Measurements from ENCODE around the gene GTF3C2.

DNA sequence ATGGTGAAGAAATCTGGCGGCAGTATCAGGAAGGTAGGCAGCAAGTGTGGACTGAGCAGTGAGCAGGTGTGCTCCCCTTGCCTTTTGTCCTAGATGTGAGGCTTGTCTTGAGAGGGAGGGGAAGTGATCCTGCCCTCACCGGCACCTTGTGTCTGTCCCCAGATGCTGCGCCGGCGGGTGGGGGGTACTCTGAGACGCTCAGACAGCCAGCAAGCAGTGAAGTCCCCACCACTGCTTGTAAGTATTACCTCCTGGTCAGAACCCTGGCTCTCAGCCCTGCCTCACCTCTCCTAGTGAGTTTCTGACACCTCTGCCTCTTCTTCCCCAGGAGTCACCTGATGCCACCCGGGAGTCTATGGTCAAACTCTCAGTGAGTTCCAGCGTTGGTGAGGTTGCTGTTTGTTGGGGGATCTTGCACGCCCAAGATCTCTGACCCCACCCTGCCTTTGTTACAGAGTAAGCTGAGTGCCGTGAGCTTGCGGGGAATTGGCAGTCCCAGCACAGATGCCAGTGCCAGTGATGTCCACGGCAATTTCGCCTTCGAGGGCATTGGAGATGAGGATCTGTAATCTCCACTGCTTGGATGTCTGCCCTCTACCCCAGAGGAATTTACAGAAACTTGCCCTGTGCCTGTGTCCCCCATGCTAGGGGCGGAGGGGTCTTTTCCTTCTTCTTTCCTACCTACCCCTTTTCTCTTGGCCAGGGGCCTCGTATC is 19.7 kb upstream of the GTF3C2 start:
- no peak for TF ChIP-seq NFIC (IDR thresholded peaks at IDR 0.05)
- TF ChIP-seq CREB1 (IDR thresholded peaks at IDR 0.05; ENCODE audit: low read depth) = no peak
- no peak for TF ChIP-seq TAF1 (IDR thresholded peaks at IDR 0.05; ENCODE audit: low read depth)
- no peak for TF ChIP-seq TCF12 (IDR thresholded peaks at IDR 0.05; ENCODE audit: low read depth)

Data from Ishikawa (cell line).